ENCODE measurements around the gene PTGES.

- TF ChIP-seq CTCF (IDR thresholded peaks at IDR 0.05) (no peak), POLR2A (IDR thresholded peaks at IDR 0.05) (no peak)
Observed at GRCh38 chr9:129750013-129750638, 2.7 kb downstream of the PTGES start.

All from heart left ventricle (tissue), 13 donors.